K562 treated with DMSO at 1 percent for 4 hours (cell line): Measurements from ENCODE around the gene BCLAF3. TPM values are rescaled to one million over a fixed set of nuclear protein-coding genes. Genes with fewer than 3 reads are reported as not detected.

Experiments used
- total RNA-seq: library from RNA; unstranded; fragments of 300-600 nt; gene quantifications from 2 replicates; pipeline ENCODE4 v1.2.3, GENCODE V29; 2022; ENCODE audit not compliant: insufficient read depth

BCLAF3 gene
- 0.91 and 2.9 TPM in 2 replicates for total RNA-seq

DNA sequence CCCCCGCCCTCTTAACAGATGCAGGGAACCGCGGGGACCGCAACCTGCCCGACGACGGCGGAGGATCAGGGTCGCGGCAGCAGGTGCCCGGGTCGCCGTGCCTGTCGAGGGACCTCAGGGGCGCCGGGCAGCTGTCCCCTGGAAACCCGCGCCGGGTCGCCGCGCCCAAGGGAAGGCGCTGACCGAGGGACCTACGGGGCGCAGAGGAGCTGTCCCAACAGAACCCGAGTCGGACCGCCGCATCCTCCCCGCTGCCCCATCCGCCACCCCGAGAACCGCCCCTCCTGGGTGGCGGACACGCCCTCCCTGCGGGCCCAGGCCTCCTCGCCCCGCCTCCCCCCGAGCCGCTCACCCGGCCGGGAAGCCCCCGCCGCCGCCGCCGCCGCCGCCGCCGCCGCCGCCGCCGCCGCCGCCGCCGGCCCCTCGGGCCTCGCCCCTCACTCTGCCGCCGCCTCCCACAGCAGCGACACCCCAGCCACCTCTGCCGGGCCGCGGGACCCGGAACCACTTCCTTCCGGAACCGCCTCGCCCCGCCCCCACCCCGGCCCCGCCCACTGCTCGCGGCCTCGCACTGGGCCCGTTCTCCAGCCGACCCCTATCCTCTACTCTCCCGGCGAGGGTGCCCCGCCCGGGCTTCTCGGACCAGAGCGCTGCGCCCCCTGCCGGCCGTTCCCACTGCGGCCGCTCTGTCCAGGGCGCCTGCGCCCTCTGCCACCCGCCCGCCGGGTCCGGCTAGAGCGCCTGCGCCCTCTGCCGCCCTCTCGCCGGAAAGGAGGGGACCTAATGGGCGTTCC, at the start of gene BCLAF3:
BCLAF3 (minus strand) TSS at position 506 of the 794 bp plus-strand sequence. CDS start 20,797 bp downstream, outside the sequence.

Other genes with a start within 250 kb of the BCLAF3 start
- 1.8 and 5.2 TPM in 2 replicates for gene SH3KBP1, start 103.5 kb downstream of the BCLAF3 start, total RNA-seq
- not detected in 2 replicates for gene MAP7D2, start 125.8 kb upstream of the BCLAF3 start, total RNA-seq
- gene EIF1AX, start 150.8 kb upstream of the BCLAF3 start, total RNA-seq, result 27.9 and 29.0 TPM in 2 replicates